H1 (cell line): ENCODE data around the gene NAA60. TPM values are rescaled to one million over a fixed set of nuclear protein-coding genes. Genes with fewer than 3 reads are reported as not detected.

ENCODE experiments used
- CTCF ChIA-PET: fragments of 300-600 bp; sonication (Branson Sonifier 250); formaldehyde crosslinking; loops from one replicate; lab custom pipeline; 2021; ENCODE audit not compliant: partially characterized antibody; lab: Charles Lee
- POLR2A ChIA-PET: fragments of 300-600 bp; sonication (Branson Sonifier 250); formaldehyde crosslinking; loops from one replicate; lab custom pipeline; 2021; ENCODE audit warnings: inconsistent platforms; ENCODE audit not compliant: partially characterized antibody; lab: Charles Lee
- DNase-seq, 2 experiments: peaks; one replicate each; pipeline versions ENCODE4 v3.0.0 to v3.0.0-alpha.2; 2010 to 2022; ENCODE audit warnings: low spot score in 2 of 2, low read depth in 1 of 2, mixed read lengths in 1 of 2
- FAIRE-seq: peaks from 2 replicates; lab custom pipeline; 2011; peaks lifted over from hg19 to GRCh38; lab: Jason Lieb, UNC
- H2AFZ ChIP-seq: 2 replicates; pipeline ENCODE4 v1.8.1; 2012; ENCODE audit warnings: low read length, inconsistent platforms
- H2AK5ac ChIP-seq: 2 replicates; pipeline ENCODE4 v1.6.1; 2013; ENCODE audit warnings: low read depth, low read length
- H2BK120ac ChIP-seq: replicated peaks from 2 replicates; pipeline ENCODE3; 2013; ENCODE audit warnings: low read depth, low read length, inconsistent platforms
- H2BK12ac ChIP-seq: 2 replicates; pipeline ENCODE4 v1.6.1; 2013; ENCODE audit warnings: low read depth, low read length
- H2BK15ac ChIP-seq: 2 replicates; pipeline ENCODE4 v1.6.1; 2013; ENCODE audit warnings: low read length
- H2BK20ac ChIP-seq: 2 replicates; pipeline ENCODE4 v1.6.1; 2013; ENCODE audit warnings: low read length
- H2BK5ac ChIP-seq: 2 replicates; pipeline ENCODE4 v1.6.1; 2013; ENCODE audit warnings: low read depth, low read length
- H3K14ac ChIP-seq: 2 replicates; pipeline ENCODE4 v1.6.1; 2013; ENCODE audit warnings: inconsistent platforms; ENCODE audit not compliant: insufficient read length
- H3K18ac ChIP-seq: 2 replicates; pipeline ENCODE4 v1.6.1; 2013; ENCODE audit warnings: low read length; ENCODE audit errors: extremely low read depth
- H3K23ac ChIP-seq: 2 replicates; pipeline ENCODE4 v1.6.1; 2013; ENCODE audit warnings: inconsistent platforms; ENCODE audit not compliant: insufficient read length
- H3K23me2 ChIP-seq: 2 replicates; pipeline ENCODE4 v1.6.1; 2013; ENCODE audit warnings: low read depth, low read length
- H3K27ac ChIP-seq: 2 replicates; pipeline ENCODE4 v1.6.1; 2011; ENCODE audit warnings: low read depth, low read length, inconsistent platforms
- H3K27me3 ChIP-seq, 4 experiments: replicated peaks in 1 of 4; 1 replicate in 1 of 4; 2 replicates in 3 of 4; pipeline versions ENCODE4 v1.6.1 to v1.8.1; 2011 to 2013; ENCODE audit warnings: low read length in 3 of 4, mild to moderate bottlenecking in 3 of 4, inconsistent platforms in 2 of 4, mixed read lengths in 2 of 4, moderate library complexity in 1 of 4; ENCODE audit not compliant: control insufficient read depth in 3 of 4, insufficient read depth in 3 of 4; ENCODE audit errors: extremely low read depth in 1 of 4
- H3K36me3 ChIP-seq, 4 experiments: 2 replicates each; pipeline versions ENCODE4 v1.6.1 to v1.8.1; 2011 to 2013; ENCODE audit warnings: mild to moderate bottlenecking in 4 of 4, low read length in 3 of 4, moderate library complexity in 2 of 4, control low read depth in 1 of 4, inconsistent platforms in 1 of 4; ENCODE audit not compliant: insufficient read depth in 4 of 4, control insufficient read depth in 2 of 4
- H3K4ac ChIP-seq: replicated peaks from 2 replicates; pipeline ENCODE3; 2013; ENCODE audit warnings: low read length, low read depth, mixed read lengths, inconsistent platforms; ENCODE audit not compliant: insufficient read length
- H3K4me1 ChIP-seq, 4 experiments: replicated peaks in 1 of 4; 1 replicate in 1 of 4; 2 replicates in 3 of 4; pipeline versions ENCODE4 v1.6.1 to v1.8.1; 2011 to 2013; ENCODE audit warnings: low read length in 3 of 4, inconsistent platforms in 2 of 4, mixed read lengths in 1 of 4; ENCODE audit not compliant: insufficient read depth in 4 of 4, control insufficient read depth in 3 of 4
- H3K4me2 ChIP-seq, 2 experiments: 2 replicates each; pipeline versions ENCODE4 v1.6.1 to v1.8.1; 2011 to 2013; ENCODE audit warnings: low read depth in 2 of 2, low read length in 2 of 2, control low read depth in 1 of 2, inconsistent platforms in 1 of 2, mild to moderate bottlenecking in 1 of 2; ENCODE audit not compliant: insufficient read depth in 1 of 2
- H3K4me3 ChIP-seq, 4 experiments: fragments of 200-600, 300-600 bp in 1 of 4; sonication (generic), shearing (Covaris generic), sonication (Bioruptor Twin) in 1 of 4; 2 replicates each; pipeline versions ENCODE4 v1.5.1 to v1.8.1; 2011 to 2016; ENCODE audit warnings: low read length in 4 of 4, low read depth in 3 of 4, control low read depth in 2 of 4, inconsistent platforms in 2 of 4, mild to moderate bottlenecking in 2 of 4, mixed read lengths in 1 of 4, moderate library complexity in 1 of 4; ENCODE audit not compliant: insufficient read depth in 2 of 4; ENCODE audit errors: extremely low read depth in 1 of 4
- H3K56ac ChIP-seq: replicated peaks from 2 replicates; pipeline ENCODE3; 2013; ENCODE audit warnings: low read depth, mild to moderate bottlenecking, mixed read lengths, low read length, inconsistent platforms; ENCODE audit not compliant: insufficient read length
- H3K79me1 ChIP-seq: 2 replicates; pipeline ENCODE4 v1.6.1; 2013; ENCODE audit warnings: low read depth, low read length, control low read depth
- H3K79me2 ChIP-seq, 2 experiments: 2 replicates each; pipeline versions ENCODE4 v1.6.1 to v1.8.1; 2012 to 2013; ENCODE audit warnings: low read length in 2 of 2, mild to moderate bottlenecking in 2 of 2, inconsistent platforms in 1 of 2; ENCODE audit not compliant: insufficient read depth in 2 of 2, control insufficient read depth in 1 of 2
- H3K9ac ChIP-seq, 4 experiments: replicated peaks in 1 of 4; 1 replicate in 1 of 4; 2 replicates in 3 of 4; pipeline versions ENCODE4 v1.6.1 to v1.8.1; 2011 to 2013; ENCODE audit warnings: low read depth in 3 of 4, low read length in 3 of 4, control low read depth in 2 of 4, mild to moderate bottlenecking in 2 of 4, moderate library complexity in 2 of 4, inconsistent platforms in 1 of 4; ENCODE audit errors: extremely low read depth in 1 of 4
- H3K9me3 ChIP-seq, 2 experiments: 2 replicates each; pipeline versions ENCODE4 v1.6.1 to v1.8.1; 2012 to 2013; ENCODE audit warnings: mild to moderate bottlenecking in 2 of 2, moderate library complexity in 2 of 2, control low read depth in 1 of 2, inconsistent platforms in 1 of 2, low read depth in 1 of 2, low read length in 1 of 2, mixed read lengths in 1 of 2; ENCODE audit not compliant: insufficient read depth in 2 of 2
- H4K20me1 ChIP-seq, 2 experiments: replicated peaks in 1 of 2; 2 replicates each; pipeline versions ENCODE3 to v1.8.1; 2011 to 2013; ENCODE audit warnings: inconsistent platforms in 2 of 2, low read length in 2 of 2, mild to moderate bottlenecking in 1 of 2; ENCODE audit not compliant: insufficient read depth in 2 of 2, control insufficient read depth in 1 of 2
- H4K5ac ChIP-seq: 2 replicates; pipeline ENCODE4 v1.6.1; 2013; ENCODE audit warnings: low read length, low read depth, mixed read lengths, inconsistent platforms; ENCODE audit not compliant: insufficient read length
- H4K8ac ChIP-seq: 2 replicates; pipeline ENCODE4 v1.8.0; 2013; ENCODE audit warnings: mild to moderate bottlenecking, moderate library complexity, low read length, inconsistent platforms; ENCODE audit not compliant: insufficient read depth; ENCODE audit errors: extremely low read depth
- H4K91ac ChIP-seq: replicated peaks from 2 replicates; pipeline ENCODE3; 2013; ENCODE audit warnings: low read length, mixed read lengths, inconsistent platforms; ENCODE audit not compliant: insufficient read length
- WGBS, 2 experiments: shearing (Covaris generic) in 1 of 2; methylation state at CpG; one replicate each; pipeline versions ENCODE4 v1.1.6 to v1.1.7; 2013 to 2015; ENCODE audit warnings: low lambda C conversion rate in 2 of 2, mixed read lengths in 2 of 2, inconsistent platforms in 1 of 2, low coverage in 1 of 2, missing lambda C conversion rate in 1 of 2; ENCODE audit not compliant: insufficient replicate concordance in 2 of 2, insufficient coverage in 1 of 2, insufficient read length in 1 of 2; ENCODE audit errors: extremely low coverage in 1 of 2, missing lambda C conversion rate in 1 of 2; 5-methylcytosine and 5-hydroxymethylcytosine counted together
- polyA plus RNA-seq, 7 experiments: library from polyadenylated mRNA; depleted of rRNA in 3 of 7; stranded (reverse) in 5 of 7; unstranded in 2 of 7; fragments of >200 nt in 5 of 7; fragments of 200-250 nt in 2 of 7; gene quantifications; 1 replicate in 5 of 7; 2 replicates in 1 of 7; 4 replicates in 1 of 7; pipeline versions ENCODE4 v1.2.1 to v1.2.3, GENCODE V29; 2011 to 2013; ENCODE audit warnings: missing spikeins in 2 of 7, mixed read lengths in 2 of 7
- total RNA-seq: library from RNA; stranded (reverse); fragmentation: NEBNext Ultra II Directional; extraction: Animal tissue kit (Norgen Biotek cat#: 25700); gene quantifications from 2 replicates; pipeline ENCODE4 v1.2.1, GENCODE V29; 2021
- TF ChIP-seq, protein P1 (sequence below): IDR thresholded peaks from 2 replicates; pipeline ENCODE4 v1.6.1; 2012; ENCODE audit warnings: inconsistent platforms

Gene NAA60
- total and polyA plus RNA-seq, 2 of the 8 experiments (the other 6 are each of a cell fraction or from before 2014, with no cell fraction given) = 34.1 to 47.6 TPM

GRCh38 chr16:3523281-3523680, 79.8 kb downstream of the NAA60 start:
- no peaks in the 10 kb centered on the region for H3K27me3 ChIP-seq
- H3K4me3 ChIP-seq = no peak overlapping the region
- H3K18ac ChIP-seq = no peak overlapping the region
- no peak overlapping the region for H2AFZ ChIP-seq
- H3K9me3 ChIP-seq = no peaks in the 10 kb centered on the region
- no peaks in the 10 kb centered on the region for H3K4me1 ChIP-seq
- peaks cover 3 to 22% (median 10%) of the 10 kb centered on the region in 4 experiments for H3K36me3 ChIP-seq
- no peaks in the 10 kb centered on the region for H3K79me1 ChIP-seq
- no peak overlapping the region for H3K27ac ChIP-seq
- POLR2A ChIA-PET = no interaction called here
- CTCF ChIA-PET = interaction anchor here (1.2 to 1.3 kb wide), 2 partner anchors 19 to 26 kb away, joined by 3 read pairs; no protein-coding TSS in a partner anchor
- no peak overlapping the region for H2BK120ac ChIP-seq
- H4K20me1 ChIP-seq = no peaks in the 10 kb centered on the region
- H4K8ac ChIP-seq = no peak overlapping the region
- H3K79me2 ChIP-seq = no peaks in the 10 kb centered on the region
- DNase-seq (no peak), FAIRE-seq (no peak)
- H3K23ac ChIP-seq = no peak overlapping the region
- H2BK20ac ChIP-seq = no peak overlapping the region
- H2BK12ac ChIP-seq = no peak overlapping the region
- H3K56ac ChIP-seq = no peak overlapping the region
- TF ChIP-seq, protein P1, sequence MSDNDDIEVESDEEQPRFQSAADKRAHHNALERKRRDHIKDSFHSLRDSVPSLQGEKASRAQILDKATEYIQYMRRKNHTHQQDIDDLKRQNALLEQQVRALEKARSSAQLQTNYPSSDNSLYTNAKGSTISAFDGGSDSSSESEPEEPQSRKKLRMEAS = no peak
- WGBS, 2 experiments = 94% methylated on average over 3 of the region's 3 CpGs; no CpG with 5 or more reads in 1 of the 2 experiments
- H3K23me2 ChIP-seq = no peaks in the 10 kb centered on the region
- H3K9ac ChIP-seq = no peak overlapping the region
- no peak overlapping the region for H3K4me2 ChIP-seq
- H2AK5ac ChIP-seq = no peak overlapping the region
- H2BK5ac ChIP-seq = no peak overlapping the region
- H2BK15ac ChIP-seq = no peak overlapping the region
- no peak overlapping the region for H4K5ac ChIP-seq
- no peak overlapping the region for H4K91ac ChIP-seq
- H3K14ac ChIP-seq = no peak overlapping the region
- H3K4ac ChIP-seq = no peak overlapping the region
